B cell (primary cell): Measurements from ENCODE around the gene ALDH3B1. TPM values are rescaled to one million over a fixed set of nuclear protein-coding genes. Genes with fewer than 3 reads are reported as not detected.

Experiments
- ATAC-seq: fragments of 200-7000 bp; cut with Tn5 transposase; one replicate; pipeline ENCODE4 v1.10.0; 2021; ENCODE audit warnings: low read depth, mild to moderate bottlenecking, moderate number of reproducible peaks, moderate library complexity
- CTCF ChIA-PET: fragments of 350-600 bp; sonication (Branson Sonifier 250); formaldehyde crosslinking; loops from one replicate; lab custom pipeline; 2021; ENCODE audit warnings: antibody characterized with exemption, inconsistent platforms; lab: Charles Lee
- POLR2A ChIA-PET: fragments of 350-600 bp; sonication (Branson Sonifier 250); formaldehyde crosslinking; loops from one replicate; lab custom pipeline; 2021; ENCODE audit warnings: antibody characterized with exemption; lab: Charles Lee
- DNase-seq: peaks from one replicate; pipeline ENCODE4 v3.0.0; 2013
- H2AFZ ChIP-seq: 2 replicates; pipeline ENCODE4 v1.6.1; 2012; ENCODE audit warnings: mild to moderate bottlenecking, low read depth, low read length; ENCODE audit not compliant: insufficient read depth, poor library complexity, severe bottlenecking
- H3K27ac ChIP-seq, 2 donors: 1 replicate in 1 of 2; 2 replicates in 1 of 2; pipeline ENCODE4 v1.5.1; 2012 to 2013; ENCODE audit warnings: low read length in 2 of 2, mild to moderate bottlenecking in 2 of 2, moderate library complexity in 1 of 2
- H3K27me3 ChIP-seq, 4 experiments: fragments of 200-600 bp in 1 of 4; sonication (generic) in 1 of 4; replicated peaks in 1 of 4; 1 replicate in 2 of 4; 2 replicates in 2 of 4; pipeline versions ENCODE4 v1.6.1 to v1.7.0; 2013 to 2016; ENCODE audit warnings: low read length in 3 of 4, mild to moderate bottlenecking in 2 of 4, mixed read lengths in 1 of 4, moderate library complexity in 1 of 4; ENCODE audit not compliant: insufficient read depth in 4 of 4, control insufficient read depth in 3 of 4; ENCODE audit errors: control extremely low read depth in 1 of 4
- H3K36me3 ChIP-seq, 2 experiments: replicated peaks in 1 of 2; 1 replicate in 1 of 2; 2 replicates in 1 of 2; pipeline versions ENCODE4 v1.6.1 to v1.7.1; 2013; ENCODE audit warnings: low read length in 1 of 2; ENCODE audit not compliant: insufficient read depth in 2 of 2, control insufficient read depth in 1 of 2; ENCODE audit errors: control extremely low read depth in 1 of 2, extremely low read depth in 1 of 2
- H3K4me1 ChIP-seq, 2 donors: fragments of 200-600 bp in 1 of 2; sonication (generic) in 1 of 2; 1 replicate in 1 of 2; 2 replicates in 1 of 2; pipeline versions ENCODE4 v1.5.1 to v1.6.1; 2013 to 2017; ENCODE audit warnings: low read length in 2 of 2; ENCODE audit not compliant: control insufficient read depth in 2 of 2, insufficient read depth in 2 of 2
- H3K4me2 ChIP-seq: replicated peaks from 2 replicates; pipeline ENCODE3; 2012; ENCODE audit warnings: mild to moderate bottlenecking, low read depth, low read length; ENCODE audit not compliant: poor library complexity, severe bottlenecking
- H3K4me3 ChIP-seq, 5 experiments: fragments of 200-600 bp in 1 of 5; sonication (generic) in 1 of 5; 1 replicate in 3 of 5; 2 replicates in 2 of 5; pipeline versions ENCODE4 v1.5.1 to v1.7.0; 2011 to 2016; ENCODE audit warnings: low read length in 4 of 5, mild to moderate bottlenecking in 4 of 5, low read depth in 2 of 5, control low read depth in 1 of 5, moderate library complexity in 1 of 5; ENCODE audit not compliant: insufficient read depth in 1 of 5; ENCODE audit errors: control extremely low read depth in 1 of 5, extremely low read depth in 1 of 5
- H3K79me2 ChIP-seq: fragments of 200-600 bp; sonication (generic); one replicate; pipeline ENCODE4 v1.6.0; 2016; ENCODE audit warnings: low read length; ENCODE audit not compliant: control insufficient read depth, insufficient read depth
- H3K9ac ChIP-seq: fragments of 200-600 bp; sonication (generic); 2 replicates; pipeline ENCODE4 v1.6.1; 2017; ENCODE audit warnings: mild to moderate bottlenecking, low read length, moderate library complexity
- H3K9me3 ChIP-seq, 3 donors: one replicate each; pipeline versions ENCODE4 v1.6.1 to v1.7.1; 2013; ENCODE audit warnings: low read length in 2 of 3; ENCODE audit not compliant: control insufficient read depth in 2 of 3, insufficient read depth in 1 of 3; ENCODE audit errors: control extremely low read depth in 1 of 3
- H4K20me1 ChIP-seq: 2 replicates; pipeline ENCODE4 v1.6.0; 2012; ENCODE audit warnings: mild to moderate bottlenecking, low read length; ENCODE audit not compliant: insufficient read depth, control insufficient read depth, poor library complexity, severe bottlenecking
- H3K27ac Mint-ChIP-seq: one replicate; pipeline ENCODE4 v1.8.0; 2021; ENCODE audit warnings: mixed read lengths
- H3K27me3 Mint-ChIP-seq: one replicate; pipeline ENCODE4 v1.8.0; 2021; ENCODE audit warnings: mixed read lengths
- H3K4me1 Mint-ChIP-seq: one replicate; pipeline ENCODE4 v1.8.0; 2021; ENCODE audit warnings: mixed read lengths
- H3K4me3 Mint-ChIP-seq: one replicate; pipeline ENCODE4 v1.8.0; 2021; ENCODE audit warnings: mixed read lengths
- H3K9me3 Mint-ChIP-seq: one replicate; pipeline ENCODE4 v1.8.0; 2022; ENCODE audit warnings: mixed read lengths; ENCODE audit not compliant: insufficient read depth
- CTCF ChIP-seq: fragments of 200-600 bp; IDR thresholded peaks from one replicate; pipeline ENCODE4 v1.8.0; 2022; ENCODE audit warnings: antibody characterized with exemption, mild to moderate bottlenecking
- EZH2 ChIP-seq: IDR thresholded peaks from 2 replicates; pipeline ENCODE4 v1.6.1; 2012; ENCODE audit warnings: borderline replicate concordance, low read depth, mild to moderate bottlenecking, moderate library complexity, low read length; ENCODE audit not compliant: insufficient read depth, poor library complexity, severe bottlenecking
- WGBS: methylation state at CpG from one replicate; pipeline ENCODE4 v1.1.5; 2013; ENCODE audit warnings: missing lambda C conversion rate; ENCODE audit not compliant: insufficient coverage; 5-methylcytosine and 5-hydroxymethylcytosine counted together
- intact Hi-C: fragments of 100-400 bp; cut with micrococcal nuclease; formaldehyde crosslinking; loops from one replicate; pipeline ENCODE4 v1.10.0; 2022
- polyA plus RNA-seq: library from polyadenylated mRNA; depleted of rRNA; stranded (reverse); fragments of >200 nt; gene quantifications from 2 replicates; pipeline ENCODE4 v1.2.3, GENCODE V29; 2012
- total RNA-seq, 2 donors: library from RNA; stranded (reverse); fragments of 120-200 nt in 1 of 2; gene quantifications; 1 replicate in 1 of 2; 2 replicates in 1 of 2; pipeline versions ENCODE4 v1.2.3 to v1.2.4, GENCODE V29; 2013 to 2022

The ALDH3B1 gene
- total and polyA plus RNA-seq, 2 donors (not counting 1 experiment from before 2014, with no cell fraction given), result 0.81 TPM

DNA sequence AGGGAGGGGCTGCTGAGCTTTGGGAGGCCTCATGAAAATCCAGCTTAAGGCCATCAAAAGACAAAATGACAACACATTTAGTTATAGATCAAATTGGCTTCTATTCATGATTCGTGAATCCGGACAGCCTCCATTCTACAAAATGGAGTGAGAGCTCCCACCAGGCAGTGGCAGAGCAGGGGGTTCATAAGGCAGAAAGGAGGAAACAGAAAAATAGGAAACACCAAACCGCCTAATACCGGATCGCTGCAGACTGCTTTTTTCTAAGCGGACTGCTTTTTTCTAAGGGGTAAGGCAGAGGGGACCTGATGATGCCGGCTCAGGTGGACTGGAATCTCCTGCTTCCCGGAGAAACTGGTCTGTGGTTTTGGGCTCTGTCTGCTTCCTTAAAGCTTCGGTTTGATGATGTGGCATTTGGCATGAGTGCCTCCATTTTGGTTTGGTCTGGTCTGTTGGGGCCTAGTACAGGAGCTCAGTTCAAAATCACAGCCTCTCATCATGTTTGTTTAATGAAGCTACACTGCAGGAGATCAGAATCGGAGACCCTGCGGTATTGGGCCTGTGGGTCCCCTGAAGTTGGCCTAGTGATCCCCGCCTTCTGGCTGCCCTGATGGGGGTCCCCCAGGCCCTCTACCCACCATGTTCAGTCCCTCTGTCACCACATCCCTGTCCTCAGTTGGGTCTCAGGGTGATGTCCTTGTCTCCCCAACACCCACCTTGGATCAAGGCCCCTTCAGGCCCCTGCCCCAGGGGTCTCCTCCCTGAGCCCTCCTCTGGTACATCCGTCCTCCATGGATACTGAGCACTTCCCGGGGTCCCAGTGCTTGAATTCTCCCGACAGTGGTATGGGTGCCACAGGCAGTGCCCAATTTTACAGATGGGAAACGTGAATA lies 1.2 kb downstream of the ALDH3B1 start:
- peak overlapping the region; percentile 48 for H3K27ac Mint-ChIP-seq
- H3K9me3 ChIP-seq, result no peaks in the 10 kb centered on the region
- ATAC-seq (no peak), DNase-seq (no peak)
- peak overlapping the region; percentile 74 for H3K4me2 ChIP-seq
- H3K9ac ChIP-seq, result no peak overlapping the region
- H3K4me1 ChIP-seq, result peaks cover 40 to 50% of the 10 kb centered on the region in 2 donors
- H3K36me3 ChIP-seq, result no peaks in the 10 kb centered on the region
- POLR2A ChIA-PET, result interaction anchor here (1.1 to 1.6 kb wide), 2 partner anchors 29 to 181 kb away, joined by 3 to 4 read pairs; no protein-coding TSS in a partner anchor
- CTCF ChIA-PET, result interaction anchor here (0.8 to 4.9 kb wide), 7 partner anchors 8 to 204 kb away, joined by 3 to 72 read pairs (median 4); no protein-coding TSS in a partner anchor
- no peaks in the 10 kb centered on the region for H3K27me3 ChIP-seq
- H2AFZ ChIP-seq, result peak overlapping the region; percentile 35
- peaks cover 24% of the 10 kb centered on the region for H3K79me2 ChIP-seq
- peaks cover 36% of the 10 kb centered on the region for H3K4me1 Mint-ChIP-seq
- H3K4me3 ChIP-seq, result peak overlapping the region in 1 of 5 experiments; percentile 0
- no peak for TF ChIP-seq CTCF
- TF ChIP-seq EZH2, result no peak
- WGBS, result 68% methylated on average over 12 of the region's 16 CpGs
- H3K9me3 Mint-ChIP-seq, result no peaks in the 10 kb centered on the region
- H3K27ac ChIP-seq, result no peak overlapping the region
- H3K4me3 Mint-ChIP-seq, result no peak overlapping the region
- H4K20me1 ChIP-seq, result peaks cover 26% of the 10 kb centered on the region
- intact Hi-C loops, result no loop called here
- no peaks in the 10 kb centered on the region for H3K27me3 Mint-ChIP-seq
